HG03066 (cell line): ENCODE measurements around the gene CBR1.
"Not testable (repeated sequence)": the region's sequence is repeated elsewhere in the genome, so short reads cannot be mapped to it uniquely, and the experiment has no call there.

Experiments used
- ATAC-seq: cut with Tn5 transposase; IDR thresholded peaks from one replicate; pipeline ENCODE4 v1.9.1; 2021; ENCODE audit warnings: low read depth; ENCODE audit not compliant: unreplicated experiment

CBR1 gene

DNA sequence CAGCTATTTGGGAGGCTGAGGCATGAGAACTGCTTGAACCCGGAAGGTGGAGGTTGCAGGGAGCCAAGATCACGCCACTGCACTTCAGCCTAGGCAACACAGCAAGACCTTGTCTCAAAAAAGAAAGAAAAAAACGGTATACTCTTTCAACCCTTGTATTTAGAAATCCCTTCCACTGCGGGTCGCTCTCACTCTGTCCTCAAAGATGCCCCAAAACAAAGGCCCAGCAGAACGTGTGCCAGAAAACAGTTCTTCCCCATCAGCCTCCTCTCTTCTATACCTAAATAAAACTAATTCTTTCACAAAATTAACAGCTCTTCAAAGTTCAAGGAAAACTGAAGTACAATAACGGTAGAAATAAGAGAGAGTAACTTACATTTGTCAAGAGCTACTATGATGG is 22.7 kb upstream of the CBR1 start:
- no peak for ATAC-seq

DNA sequence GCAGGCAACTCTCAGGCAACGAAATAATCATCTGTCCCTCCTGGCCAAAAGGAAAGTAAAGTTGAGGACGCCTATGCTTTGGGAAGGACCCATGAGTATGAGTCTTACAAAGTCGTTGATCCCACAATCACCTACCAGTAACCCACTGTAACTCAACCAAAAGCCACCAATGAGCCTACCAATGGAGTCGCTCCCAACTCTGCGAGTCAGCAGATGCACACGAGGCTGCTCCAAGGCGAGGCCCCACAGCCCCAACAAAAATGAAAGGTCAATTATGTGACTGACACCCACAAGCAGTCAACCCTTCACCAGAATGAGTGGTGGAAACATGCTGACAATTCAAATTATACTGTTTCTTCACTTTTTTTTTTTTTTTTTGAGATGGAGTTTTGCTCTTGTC is 21.5 kb upstream of the CBR1 start:
- no peak for ATAC-seq

DNA sequence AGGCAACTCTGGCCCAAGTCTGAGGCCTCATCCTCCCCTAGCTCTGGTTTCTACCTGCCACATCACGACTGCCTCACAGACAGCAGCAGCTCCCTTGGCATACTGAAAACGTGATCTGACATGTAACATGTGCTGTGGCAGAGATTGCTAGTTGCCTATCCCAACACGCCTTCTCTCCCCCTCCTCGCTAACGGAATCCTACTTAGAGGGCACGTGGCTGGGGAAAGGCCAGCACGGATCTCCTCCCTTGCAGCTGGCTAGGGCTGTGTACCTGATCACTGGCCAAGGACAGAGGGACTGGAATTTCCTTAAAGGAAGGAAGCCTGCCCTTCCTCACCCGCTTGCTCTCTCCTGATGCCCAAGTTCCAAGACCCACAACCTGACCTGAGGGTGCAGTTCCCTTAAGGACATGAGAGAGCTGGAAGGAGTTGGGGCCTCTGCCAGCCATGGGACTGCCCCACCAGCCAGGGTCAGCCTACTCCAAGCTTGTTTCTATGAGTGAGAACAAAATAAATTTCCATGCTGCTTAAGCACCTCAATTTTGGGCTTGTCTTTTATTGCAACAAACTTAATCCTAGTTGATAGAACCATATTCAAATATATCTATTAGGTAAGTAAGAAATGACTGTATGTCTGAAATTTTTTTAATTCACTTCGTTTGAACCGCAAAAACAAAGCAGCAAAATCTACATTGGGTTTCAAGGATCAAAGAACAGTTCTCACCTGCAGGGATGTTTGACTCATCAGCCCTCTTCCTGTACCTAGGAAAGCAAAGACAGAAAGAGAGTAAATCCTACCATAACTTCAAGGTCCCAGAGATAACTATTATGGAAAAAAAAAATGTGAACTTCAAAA is 16.7 kb upstream of the CBR1 start:
- ATAC-seq: no peak

DNA sequence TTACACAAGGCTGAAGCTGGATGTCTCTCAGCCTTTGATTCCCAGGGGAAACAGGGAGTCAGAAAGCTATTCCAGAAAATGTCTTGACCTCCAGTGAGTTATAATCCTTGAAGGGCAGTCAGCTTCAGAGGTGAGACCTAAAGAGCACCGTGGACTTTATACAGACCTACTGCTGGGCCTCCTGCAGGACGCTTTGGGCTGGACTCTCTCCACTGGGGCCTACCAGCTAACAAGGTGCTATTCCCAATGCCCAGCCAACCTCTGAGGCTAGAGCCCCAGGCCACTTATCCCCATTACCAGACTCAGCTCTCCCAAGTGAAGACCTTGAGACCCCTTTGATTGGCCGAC is 16.1 kb upstream of the CBR1 start:
- no peak for ATAC-seq

DNA sequence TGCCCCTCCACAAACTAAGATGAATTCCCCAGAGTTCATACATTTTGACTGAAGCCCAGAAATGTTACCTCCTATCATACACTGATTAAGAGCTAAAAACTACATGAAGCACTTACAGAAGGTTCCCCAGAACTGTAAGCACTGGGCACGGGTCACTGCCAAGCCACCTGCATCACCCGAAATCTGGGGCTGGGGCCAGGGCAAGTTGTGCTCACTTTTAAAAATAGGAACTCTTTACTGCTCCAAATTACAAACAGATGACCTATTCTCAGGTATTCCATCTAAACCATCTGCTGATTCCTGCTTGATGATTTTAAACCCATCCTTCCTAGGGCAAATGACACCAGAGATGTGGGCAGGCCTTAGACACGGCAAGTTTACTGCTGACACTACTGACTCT is 14.3 kb upstream of the CBR1 start:
- no peak for ATAC-seq

DNA sequence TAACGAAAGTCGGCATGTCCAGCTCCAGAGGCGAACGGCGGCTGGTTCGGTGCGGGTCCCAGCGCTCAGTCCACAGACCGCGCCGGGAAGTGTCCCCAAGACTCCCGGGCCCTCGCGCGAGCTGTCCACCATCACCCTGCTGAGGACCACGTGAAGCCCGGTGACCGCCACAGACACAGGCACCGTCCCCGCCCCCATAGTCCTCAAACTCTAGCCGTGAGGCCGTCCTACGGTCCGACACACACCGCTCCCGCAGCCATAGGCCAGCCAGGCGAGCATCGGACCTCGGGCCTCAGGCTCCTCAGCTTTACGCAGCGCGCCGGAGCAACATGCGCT is 10.0 kb upstream of the CBR1 start:
- peak; percentile 48 for ATAC-seq

DNA sequence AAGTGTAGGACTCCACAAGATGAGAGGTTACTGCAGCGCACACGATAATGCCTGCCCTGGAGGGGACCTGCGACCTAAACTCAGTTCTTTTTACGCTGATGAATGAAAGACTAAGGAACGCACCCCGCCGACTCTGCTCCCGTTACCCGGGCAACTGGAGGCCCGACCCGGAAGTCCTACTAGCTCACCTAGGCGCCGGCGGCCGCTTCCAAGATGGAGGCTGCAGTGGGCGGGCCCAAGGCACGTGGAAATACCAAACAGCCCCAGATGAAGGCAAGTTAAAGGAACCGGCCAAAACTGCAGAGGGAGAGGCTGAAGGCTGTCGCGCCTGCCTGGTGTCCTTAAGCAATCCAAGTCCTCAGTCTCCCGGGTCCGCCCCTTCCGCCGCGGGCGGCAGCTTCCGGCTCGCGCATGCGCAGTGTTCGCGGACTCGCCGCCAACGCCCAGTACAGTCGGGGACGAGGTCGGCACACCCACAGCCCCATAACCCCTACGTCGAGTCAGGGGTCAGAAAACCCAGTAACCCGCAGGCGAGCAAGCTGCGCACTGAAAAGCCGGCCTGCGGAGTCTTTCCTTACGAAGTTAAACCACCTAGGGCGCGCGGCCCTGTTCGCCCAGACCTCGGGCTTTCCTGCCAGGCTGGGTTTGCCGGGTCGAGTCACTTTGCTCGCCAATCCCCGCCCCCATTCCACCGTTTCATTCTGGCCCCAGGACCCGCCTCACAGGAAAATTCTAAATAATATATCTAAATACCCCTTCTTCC is 9.5 kb upstream of the CBR1 start, which contains the start of gene SETD4:
Gene SETD4, minus strand, starts transcription at position 368 of the 763 bp plus-strand sequence. CDS start 1,638 bp downstream, outside the sequence.
- peak; percentile 86 for ATAC-seq

DNA sequence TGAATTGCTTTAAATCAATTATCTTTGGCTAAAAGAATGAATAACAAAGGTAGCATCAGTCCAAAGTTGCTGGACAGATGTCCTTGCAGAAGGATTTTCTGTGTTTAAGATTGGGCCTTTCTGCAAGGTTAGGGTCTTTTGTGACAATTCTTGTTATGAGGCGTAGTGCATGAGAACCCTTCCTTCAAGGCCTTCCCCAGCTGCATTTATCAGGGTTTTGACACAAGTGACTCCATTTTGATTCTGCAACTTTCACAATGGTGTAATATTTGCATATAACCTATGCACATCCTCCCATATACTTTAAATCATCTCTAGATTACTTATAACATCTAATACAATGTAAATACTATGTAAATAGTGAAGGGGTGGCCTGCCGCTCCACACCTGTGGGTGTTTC is 8.4 kb upstream of the CBR1 start:
- no peak for ATAC-seq

DNA sequence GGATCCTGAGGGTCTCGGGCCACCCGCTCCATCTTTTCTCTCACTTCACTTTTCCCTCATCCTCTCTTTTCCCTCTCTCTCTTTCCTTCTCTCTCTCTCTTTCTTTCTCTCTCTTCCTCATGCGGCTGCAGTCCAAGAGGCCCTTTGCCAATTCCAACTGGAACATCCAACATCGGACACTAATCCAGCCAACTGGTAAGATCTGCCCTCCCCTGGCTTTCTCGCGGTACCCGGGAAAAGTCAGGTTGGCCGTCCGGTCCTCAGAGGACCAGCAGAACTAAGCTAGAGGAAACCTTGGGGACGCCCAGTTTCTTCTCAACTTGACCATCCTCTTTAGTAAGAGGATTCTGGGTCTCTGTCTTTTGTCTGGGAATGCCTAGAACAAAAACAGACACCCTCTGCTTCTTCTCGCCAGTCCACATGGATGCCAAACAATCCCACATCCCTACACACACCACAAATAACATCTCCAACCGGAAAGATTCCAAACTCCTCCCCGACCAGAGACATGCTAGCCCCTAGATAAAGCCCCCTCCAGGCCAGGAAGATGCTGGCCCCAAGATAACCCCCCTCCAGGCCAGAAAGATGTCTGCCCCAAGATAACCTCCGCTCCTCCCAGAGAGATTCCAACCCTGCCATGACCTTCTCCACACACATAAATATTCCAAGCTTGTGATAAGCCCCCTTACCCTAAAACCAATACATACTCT is 6.3 kb upstream of the CBR1 start:
- ATAC-seq: no peak

DNA sequence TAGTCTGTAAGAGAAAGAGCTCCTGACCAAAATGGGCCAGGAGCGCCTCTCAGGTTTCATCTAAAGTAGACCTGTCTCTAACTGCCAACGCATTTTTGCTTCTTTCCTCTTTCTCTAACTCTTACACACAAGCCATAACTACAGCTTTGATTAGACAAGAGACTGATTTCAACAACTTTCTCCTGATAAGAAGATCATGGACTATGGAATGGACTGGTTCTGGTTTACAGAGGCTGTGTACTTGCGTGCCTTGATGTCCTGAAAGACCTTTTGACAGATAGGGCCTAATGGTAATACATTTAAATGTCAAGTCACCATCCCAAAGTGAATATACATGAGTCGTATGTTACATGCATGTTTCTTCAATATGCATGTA is 5.8 kb upstream of the CBR1 start:
- no peak for ATAC-seq

DNA sequence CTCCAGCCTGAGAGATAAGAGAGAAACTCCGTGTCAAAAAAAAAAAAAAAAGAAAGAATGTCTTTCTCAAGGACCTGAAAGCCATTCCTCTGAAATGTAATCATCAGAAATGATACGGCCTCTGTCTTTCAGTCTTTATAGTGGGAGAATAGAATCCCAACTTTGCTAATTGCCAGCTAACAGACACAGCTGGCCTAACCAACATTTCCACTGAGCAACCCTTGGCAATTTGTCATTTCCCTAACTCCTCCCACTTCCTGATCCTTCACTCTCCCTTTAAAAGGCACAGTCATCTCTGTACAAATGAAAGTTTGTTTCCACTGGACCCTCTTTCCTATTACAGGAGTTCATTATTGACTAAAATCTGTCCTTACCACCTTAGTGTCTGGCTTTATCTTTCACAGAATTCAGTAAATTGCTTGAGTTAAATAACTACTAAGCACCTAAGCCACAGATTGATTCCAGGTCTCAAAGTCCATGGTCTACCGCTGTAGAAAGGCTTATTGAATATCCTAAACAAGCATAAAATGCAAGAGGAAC is 4.3 kb upstream of the CBR1 start:
- ATAC-seq: no peak

DNA sequence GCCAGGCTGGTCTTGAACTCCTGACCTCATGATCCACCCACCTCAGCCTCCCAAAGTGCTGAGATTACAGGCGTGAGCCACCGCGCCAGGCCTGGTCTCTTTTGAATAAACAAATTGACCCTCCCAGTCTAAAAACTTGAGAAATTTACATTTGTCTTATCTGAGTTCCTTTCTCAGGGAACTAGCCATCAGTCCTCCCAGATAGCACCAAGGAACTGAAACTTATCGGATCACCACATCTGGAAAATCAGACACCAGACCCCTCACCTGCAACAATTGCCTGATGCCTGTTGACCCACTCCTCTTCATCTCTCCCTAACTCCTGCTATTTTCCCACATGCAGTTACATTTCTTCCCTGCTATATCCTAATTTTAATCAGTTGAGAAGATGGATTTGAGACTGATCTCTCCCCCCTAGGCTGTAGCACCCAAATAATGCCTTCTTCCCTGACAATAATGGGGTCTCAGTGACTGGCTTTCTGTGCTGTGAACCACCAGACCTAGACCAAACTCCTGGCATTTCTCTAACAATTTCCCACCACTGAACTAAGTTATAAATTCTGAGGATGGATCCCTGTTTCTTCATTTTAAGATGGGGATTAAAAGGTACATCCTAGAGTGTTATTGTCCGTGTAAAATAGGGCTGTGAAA is 951 bp upstream of the CBR1 start:
- ATAC-seq: no peak

DNA sequence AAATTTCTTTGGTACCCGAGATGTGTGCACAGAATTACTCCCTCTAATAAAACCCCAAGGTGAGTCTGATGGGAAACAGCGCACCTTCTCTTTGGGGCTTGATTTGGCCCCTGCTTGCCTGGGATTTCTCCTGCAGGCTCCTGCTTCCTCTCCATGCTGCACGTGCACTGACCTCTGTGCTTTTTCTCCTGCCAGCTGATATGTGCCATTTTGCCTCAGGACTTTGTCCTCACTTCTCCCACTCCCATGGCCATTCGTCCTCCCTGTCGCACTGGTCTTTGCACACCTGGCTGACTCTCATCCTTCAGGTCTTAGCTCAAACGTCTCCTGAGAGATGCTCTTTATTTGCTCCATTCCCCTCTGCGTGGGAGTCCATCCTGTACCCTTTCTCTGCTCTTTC is 1.2 kb downstream of the CBR1 start:
- ATAC-seq: no peak

DNA sequence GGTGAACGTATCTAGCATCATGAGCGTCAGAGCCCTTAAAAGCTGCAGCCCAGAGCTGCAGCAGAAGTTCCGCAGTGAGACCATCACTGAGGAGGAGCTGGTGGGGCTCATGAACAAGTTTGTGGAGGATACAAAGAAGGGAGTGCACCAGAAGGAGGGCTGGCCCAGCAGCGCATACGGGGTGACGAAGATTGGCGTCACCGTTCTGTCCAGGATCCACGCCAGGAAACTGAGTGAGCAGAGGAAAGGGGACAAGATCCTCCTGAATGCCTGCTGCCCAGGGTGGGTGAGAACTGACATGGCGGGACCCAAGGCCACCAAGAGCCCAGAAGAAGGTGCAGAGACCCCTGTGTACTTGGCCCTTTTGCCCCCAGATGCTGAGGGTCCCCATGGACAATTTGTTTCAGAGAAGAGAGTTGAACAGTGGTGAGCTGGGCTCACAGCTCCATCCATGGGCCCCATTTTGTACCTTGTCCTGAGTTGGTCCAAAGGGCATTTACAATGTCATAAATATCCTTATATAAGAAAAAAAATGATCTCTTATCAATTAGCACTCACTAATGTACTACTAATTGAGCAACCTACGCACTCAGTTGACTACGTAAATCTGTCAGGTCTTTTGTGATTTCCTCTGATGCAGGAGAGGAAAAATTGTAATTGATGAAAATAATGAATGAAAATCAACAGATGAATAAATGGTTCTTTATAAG is 2.8 kb downstream of the CBR1 start:
- ATAC-seq: no peak

DNA sequence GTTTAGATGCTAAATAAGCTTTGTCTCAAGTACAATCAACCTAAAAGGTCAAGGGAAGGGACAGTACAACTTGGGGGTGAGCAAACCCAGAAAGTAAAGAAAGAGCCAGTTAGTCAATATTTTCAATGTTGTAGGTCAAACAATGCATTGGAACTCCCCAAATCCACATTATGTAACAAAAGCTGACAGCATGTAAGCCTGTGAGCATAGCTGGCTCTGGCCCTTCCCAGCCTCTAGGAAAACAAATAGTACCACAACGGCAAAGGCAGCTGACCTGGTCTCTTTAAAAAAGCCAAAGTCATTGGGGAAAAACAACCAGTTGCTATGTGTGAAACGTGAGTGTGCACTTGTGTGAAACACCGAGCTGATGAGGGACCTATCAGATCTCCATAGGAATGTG is 3.4 kb downstream of the CBR1 start:
- ATAC-seq: no peak

DNA sequence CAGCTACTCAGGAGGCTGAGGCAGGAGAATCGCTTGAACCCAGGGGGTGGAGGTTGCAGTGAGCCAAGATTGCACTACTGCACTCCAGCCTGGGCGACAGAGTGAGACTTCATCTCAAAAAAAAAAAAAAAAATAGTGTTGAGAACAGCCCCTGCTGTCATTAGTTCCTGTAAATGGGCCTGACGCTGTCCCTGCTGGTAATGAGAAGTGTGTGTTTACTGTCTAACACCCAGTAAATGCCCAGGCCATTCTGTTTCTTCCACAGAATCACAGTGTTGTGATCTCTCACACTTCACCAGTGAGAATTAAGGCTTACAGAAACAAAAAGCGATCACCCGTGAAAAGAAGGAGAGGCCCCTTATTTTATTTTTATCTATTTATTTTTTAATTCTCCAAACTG is 4.1 kb downstream of the CBR1 start:
- ATAC-seq: not testable (repeated sequence)

DNA sequence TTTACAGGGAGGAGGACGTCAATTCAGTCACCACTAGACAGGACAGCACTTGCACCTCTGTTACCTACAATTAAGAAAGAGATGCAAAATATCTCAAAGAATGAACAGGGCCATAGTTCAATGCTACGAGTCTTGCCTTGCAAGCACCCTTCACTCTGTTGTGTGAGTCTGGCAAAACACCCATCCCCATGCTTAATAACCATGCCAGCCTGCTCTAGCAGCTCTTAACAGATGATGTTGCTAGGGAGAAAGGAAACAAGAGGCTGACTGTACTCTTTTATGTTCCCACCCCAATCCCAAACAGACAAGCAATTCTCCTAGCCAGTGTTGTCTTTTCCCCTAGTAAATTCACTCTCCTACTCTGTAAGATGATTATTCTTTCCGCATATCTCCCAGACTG is 5.3 kb downstream of the CBR1 start:
- no peak for ATAC-seq

DNA sequence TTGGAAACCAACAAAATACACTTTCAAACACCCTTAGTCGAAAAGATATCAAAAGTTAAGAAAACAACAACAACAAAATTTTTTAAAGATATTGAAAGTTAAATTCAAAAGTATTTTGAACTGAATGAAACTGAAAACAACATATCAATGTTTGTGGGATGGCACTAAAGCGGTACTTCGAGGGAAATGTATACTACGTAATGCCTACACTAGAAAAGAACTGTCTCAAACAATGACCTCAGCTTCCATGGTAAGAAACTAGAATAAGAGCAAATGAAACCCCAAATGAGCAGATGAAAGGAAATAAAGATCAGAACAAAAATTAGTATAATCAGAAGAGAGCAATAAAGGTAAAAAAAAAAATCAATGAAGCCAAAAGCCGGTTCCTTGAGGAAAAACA is 6.1 kb downstream of the CBR1 start:
- ATAC-seq: no peak

DNA sequence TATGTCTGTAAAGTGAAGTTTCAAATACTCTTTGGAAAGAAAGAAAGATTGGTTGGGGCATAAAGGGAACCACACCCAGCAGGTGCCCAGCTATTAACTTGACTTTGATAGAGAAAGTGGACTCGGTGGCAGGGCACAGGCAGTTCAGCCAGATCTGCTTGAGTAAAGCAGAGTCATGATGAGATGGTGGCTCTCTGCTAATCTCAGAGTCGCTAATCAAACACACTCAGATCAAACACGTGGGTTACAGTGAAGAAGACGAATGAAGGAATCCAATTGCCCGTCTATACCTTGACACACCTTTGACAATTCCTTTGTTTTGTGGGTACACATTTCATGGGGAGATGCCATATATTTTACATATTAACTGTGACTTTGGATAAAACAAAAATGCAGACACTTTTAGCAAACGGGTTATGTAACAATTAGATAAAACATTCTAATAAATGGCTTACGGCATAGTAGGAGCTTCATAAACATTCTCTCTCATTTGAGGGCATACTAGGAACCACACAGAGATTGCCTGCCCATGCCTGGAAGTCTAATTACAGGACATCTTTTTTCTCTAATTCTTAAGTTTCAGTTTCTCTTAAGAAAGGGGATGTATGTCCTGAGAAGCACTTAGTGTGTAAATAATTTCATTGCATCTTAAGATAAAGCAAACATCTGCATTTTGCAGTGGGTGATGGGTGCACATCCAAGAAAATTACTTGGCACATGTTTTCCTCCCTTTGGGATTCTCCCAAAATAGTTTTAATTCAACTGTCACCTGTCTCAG is 7.2 kb downstream of the CBR1 start:
- no peak for ATAC-seq
